ENCODE data around the gene SMARCD1.
A peak's percentile ranks its signal among the peaks of the same experiment; 100 is the strongest.
"Not testable (repeated sequence)": the region's sequence is repeated elsewhere in the genome, so short reads cannot be mapped to it uniquely, and the experiment has no call there.

Gene SMARCD1

DNA sequence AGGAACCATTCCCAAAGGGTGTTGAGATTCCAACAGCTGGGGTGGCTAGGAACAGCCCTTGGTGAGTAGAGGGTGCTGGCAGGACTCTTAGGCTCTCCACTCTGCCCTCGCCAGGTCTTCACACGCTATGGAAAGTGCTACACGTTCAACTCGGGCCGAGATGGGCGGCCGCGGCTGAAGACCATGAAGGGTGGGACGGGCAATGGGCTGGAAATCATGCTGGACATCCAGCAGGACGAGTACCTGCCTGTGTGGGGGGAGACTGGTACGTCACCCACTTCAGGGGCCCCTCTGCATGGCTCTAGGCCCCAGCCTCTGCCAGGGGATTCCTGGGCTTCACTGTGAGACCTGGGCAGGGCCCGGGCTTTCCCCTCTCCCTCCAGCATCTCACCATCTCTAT is 8.0 kb upstream of the SMARCD1 start:
- DNase-seq (ENCODE audit: low read depth): no peak

DNA sequence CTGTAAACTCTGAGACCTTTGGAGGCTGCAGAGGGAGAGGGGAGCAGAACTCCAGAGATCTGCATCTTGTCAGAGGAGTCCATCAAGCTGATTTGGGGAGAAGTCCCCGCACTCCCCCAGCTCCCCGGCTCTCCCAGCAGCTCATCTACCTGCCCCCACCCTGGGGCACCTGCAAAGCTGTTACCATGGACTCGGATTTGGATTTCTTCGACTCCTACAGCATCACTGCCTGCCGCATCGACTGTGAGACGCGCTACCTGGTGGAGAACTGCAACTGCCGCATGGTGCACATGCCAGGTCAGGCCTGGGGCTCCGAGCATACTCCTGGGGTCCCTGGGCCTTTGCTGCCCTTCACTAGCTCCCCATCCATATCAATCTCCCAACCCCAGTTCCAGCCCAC is 6.9 kb upstream of the SMARCD1 start:
- no peak for DNase-seq (ENCODE audit: low read depth)

DNA sequence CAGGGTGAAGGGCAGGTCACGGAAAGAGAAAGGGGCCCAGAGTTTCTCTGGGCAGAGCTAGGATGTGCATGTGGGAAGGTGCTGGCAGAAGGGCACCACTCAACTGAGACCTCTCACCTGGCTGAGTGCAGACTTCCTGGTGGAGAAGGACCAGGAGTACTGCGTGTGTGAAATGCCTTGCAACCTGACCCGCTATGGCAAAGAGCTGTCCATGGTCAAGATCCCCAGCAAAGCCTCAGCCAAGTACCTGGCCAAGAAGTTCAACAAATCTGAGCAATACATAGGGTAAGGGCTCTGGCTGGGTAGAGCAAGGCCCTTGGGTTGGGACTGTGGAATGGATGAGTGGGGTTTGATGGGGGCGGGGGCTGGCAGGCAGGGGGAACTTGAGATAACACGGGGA is 5.4 kb upstream of the SMARCD1 start:
- no peak for DNase-seq (ENCODE audit: low read depth)

DNA sequence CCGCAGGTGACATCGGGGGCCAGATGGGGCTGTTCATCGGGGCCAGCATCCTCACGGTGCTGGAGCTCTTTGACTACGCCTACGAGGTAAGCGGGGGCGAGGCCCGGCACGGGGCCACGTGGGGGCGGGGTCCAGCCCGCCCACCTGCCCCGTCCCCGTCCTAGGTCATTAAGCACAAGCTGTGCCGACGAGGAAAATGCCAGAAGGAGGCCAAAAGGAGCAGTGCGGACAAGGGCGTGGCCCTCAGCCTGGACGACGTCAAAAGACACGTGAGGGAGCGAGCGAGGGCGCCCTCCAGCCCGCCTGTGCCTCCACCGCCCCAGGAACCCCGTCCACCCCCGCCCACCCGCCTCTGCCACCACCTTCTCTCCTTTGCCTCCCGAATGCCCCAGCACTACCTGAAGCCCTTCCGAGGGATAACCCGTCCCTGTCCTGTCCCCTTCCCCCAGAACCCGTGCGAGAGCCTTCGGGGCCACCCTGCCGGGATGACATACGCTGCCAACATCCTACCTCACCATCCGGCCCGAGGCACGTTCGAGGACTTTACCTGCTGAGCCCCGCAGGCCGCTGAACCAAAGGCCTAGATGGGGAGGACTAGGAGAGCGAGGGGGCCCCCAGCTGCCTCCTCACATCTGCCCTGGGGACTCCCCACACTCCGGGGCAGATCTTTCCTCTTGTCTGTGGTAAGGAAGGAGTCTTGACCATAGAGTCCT is 3.9 kb upstream of the SMARCD1 start:
- no peak for DNase-seq (ENCODE audit: low read depth)

DNA sequence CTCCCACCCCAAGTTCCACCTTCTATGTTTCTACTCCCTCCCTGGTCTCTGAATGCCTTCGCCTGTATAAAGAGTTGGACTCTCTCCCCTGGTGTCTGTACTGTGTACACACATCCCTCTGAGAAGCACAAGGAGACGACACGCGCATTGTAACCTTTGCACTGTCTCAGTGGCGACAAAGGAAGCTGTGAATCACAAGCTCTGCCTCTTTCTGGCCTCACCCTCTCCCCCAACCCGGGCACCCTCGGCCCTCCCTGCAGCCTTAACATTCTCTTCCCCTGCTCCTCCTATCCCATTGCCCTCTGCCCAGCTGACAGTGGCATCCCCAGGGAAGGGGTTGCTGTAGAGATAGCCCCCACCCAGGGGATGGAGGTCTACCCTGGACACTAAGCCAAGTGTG is 2.5 kb upstream of the SMARCD1 start:
- no peak for DNase-seq (ENCODE audit: low read depth)

DNA sequence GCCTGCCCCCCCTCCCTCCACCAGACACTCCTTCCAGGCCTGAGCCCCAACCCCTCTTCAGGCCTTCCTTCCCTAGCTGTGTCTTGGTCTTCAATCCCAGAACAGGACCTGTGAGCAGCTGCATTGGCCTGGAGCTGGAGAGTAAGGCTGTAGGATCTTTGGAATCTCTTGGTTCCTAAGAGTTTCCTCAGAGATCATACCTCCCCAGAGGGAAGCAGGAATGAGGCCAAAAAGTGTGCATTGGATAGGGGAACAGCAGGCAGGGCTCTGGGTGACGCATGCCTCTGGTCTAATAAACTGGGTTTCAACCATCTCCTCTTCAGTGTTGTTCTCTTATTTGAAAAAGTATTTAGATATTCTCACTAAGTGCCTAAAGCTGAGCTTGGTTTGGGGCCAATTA is 1.8 kb upstream of the SMARCD1 start:
- DNase-seq (ENCODE audit: low read depth): no peak

DNA sequence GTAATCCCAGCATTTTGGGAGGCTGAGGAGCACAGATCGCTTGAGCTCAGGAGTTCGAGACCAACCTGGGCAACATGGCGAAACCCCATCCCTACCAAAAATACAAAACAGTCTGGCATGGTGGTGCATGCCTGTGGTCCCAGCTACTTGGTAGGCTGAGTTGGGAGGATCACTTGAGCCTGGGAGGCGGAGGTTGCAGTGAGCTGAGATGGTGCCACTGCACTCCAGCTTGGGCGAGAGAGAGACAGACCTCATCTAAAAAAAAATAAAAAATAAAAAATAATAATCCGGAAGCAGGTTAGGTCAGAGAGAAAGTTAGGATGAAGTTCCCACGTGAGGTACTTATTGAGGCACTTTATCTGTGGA is 750 bp upstream of the SMARCD1 start:
- DNase-seq (ENCODE audit: low read depth): not testable (repeated sequence)

DNA sequence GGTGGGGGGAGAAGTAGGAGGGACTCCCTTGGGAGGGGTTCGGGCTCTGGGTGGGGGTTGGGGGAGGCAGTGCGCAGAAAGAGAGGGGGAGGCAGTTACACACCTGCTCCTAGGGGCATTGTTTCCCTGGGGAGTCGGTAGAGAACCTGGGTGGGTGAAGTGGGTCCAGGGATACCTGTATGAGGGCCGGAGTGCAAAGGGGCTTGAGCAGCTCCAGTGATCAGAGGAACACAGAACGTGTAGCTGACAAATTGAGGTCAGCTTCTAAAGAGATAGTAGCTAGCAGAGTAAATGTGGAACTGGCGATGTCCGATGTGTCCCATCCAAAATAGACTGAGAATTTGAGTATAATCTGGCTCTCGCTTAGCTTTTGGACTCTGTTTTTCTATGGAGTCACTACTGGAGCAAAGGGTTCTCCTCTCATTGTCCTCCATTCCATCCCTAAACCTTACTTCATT is 502 bp downstream of the SMARCD1 start:
- no peak for DNase-seq (ENCODE audit: low read depth)

DNA sequence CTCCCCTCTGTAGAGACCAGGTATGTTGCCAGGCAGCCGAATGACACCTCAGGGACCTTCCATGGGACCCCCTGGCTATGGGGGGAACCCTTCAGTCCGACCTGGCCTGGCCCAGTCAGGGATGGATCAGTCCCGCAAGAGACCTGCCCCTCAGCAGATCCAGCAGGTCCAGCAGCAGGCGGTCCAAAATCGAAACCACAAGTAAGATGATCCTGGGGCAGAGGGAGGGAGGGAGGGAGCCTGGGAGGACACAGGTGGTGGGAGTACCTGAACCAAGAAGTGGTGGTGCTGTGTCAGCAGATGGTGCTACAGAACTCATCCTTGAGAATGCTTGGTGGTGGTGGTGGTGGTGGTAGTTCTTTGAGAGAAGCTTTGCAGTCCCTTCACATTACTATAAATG is 1.0 kb downstream of the SMARCD1 start:
- no peak for DNase-seq (ENCODE audit: low read depth)

DNA sequence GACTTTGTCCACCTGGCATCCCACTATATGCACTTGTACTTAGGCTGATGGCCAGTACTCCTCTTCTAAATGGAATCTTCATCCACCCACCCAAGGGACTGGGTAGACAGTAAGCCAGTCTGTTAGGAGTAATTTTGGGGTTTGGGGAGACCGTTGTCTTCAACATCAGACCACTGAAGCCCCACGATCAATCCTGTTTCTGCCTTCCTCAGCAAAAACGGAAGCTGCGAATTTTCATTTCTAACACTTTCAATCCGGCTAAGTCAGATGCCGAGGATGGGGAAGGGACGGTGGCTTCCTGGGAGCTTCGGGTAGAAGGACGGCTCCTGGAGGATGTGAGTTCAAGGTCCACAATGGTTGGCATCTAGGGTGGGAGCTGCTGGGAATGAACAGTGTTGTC is 2.0 kb downstream of the SMARCD1 start:
- no peak for DNase-seq (ENCODE audit: low read depth)

DNA sequence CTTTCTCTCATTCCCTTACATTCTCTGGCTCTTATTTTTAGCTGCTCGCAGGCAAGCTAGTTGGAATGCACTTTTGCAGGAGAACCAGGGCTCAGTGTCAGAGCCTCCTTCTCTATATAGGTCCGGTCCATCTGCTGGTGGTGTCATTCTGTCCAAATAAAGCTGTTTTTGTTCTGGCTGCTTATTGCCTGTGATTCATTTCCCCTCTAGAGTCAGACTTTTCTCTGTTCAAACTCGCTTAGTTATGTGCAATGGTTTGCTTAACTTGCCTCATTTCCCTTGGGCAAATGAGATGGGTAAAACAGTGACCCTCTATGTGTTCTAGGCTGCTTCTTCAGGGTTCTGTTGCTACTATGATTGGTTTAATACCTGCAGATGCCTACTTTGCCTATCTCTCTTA is 2.9 kb downstream of the SMARCD1 start:
- DNase-seq (ENCODE audit: low read depth): no peak

DNA sequence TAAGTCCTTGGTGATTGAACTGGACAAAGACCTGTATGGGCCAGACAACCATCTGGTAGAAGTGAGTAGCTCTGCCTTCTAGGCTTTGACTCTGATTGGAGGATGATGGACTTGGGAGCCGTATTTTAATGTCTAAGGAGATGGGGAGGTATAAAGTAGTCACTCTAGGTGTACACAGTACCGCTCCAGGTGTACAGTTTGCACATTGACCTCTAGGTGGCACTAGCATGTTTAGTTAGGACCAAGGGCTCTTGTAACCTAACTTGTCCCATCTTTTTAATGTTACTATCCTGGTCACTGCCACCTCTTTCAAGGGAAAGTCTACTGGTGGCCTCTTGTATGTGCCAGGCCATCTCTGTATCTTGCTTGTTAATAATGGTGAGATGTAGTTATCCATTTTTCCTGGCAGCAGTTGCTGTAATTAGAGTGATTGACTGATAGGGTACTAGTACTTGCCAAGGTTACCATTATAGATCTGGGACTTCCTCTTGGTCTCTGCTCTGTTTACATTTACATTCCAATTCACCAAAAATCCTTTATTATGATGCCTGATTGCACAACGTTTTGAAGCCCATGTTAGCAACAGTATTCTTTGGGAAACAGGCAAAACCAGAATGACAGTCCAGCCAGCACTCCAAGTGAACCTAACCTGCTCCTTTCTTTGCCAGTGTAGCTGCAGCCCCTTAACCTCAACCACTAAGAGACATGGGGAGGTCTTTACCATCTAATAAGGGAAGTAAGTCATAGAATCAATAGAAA is 3.6 kb downstream of the SMARCD1 start:
- DNase-seq (ENCODE audit: low read depth): peak; percentile 39

DNA sequence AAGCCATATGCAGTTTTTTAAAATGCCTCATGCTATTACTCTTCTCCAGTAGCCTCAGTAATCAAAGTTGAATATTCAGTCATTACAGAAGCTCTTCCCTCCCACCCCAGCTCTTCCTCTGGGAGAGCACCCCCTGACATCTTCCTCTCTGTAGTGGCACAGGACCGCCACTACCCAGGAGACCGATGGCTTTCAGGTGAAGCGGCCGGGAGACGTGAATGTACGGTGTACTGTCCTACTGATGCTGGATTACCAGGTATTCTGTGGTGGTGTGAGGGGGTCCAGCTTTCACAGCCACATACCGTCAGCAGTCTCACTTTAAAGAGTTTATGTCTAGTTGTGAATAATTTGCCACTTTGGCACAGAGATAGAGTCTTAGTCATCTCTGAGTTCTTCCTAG is 4.6 kb downstream of the SMARCD1 start:
- no peak for DNase-seq (ENCODE audit: low read depth)

DNA sequence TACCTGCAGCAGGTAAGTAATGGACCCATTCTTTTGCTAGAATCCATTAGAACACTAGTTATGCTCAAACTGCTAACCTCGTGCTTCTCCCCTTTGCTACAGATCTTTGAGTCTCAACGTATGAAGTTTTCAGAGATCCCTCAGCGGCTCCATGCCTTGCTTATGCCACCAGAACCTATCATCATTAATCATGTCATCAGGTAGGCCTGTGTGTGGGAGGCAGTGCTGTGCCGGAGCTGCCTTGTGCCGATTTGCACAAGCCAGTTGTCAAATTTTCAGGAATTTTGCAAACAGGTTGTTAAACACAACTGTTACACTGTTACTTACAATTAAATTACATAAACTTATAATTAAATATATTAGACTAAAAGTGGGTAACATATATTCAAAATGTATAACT is 5.2 kb downstream of the SMARCD1 start:
- no peak for DNase-seq (ENCODE audit: low read depth)

DNA sequence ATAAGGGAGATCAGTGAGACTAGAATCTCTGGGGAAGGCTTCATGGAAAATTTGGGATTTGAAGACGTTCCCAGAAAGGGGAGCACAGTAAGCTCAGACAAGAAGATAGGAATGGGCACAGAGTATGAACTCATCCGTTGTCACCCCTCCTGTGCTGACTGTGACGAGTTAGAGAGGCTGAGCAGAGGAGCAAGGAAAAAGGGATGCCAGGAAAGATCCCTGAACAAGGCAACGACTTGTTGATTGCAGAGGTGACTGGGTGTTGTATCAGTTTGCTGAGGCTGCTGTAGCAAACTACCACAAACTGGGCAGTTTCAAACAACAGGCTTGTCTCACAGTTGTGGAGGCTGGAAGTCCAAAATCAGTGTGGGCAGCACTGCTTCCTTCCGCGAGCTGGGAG is 12.8 kb downstream of the SMARCD1 start:
- DNase-seq (ENCODE audit: low read depth): no peak

DNA sequence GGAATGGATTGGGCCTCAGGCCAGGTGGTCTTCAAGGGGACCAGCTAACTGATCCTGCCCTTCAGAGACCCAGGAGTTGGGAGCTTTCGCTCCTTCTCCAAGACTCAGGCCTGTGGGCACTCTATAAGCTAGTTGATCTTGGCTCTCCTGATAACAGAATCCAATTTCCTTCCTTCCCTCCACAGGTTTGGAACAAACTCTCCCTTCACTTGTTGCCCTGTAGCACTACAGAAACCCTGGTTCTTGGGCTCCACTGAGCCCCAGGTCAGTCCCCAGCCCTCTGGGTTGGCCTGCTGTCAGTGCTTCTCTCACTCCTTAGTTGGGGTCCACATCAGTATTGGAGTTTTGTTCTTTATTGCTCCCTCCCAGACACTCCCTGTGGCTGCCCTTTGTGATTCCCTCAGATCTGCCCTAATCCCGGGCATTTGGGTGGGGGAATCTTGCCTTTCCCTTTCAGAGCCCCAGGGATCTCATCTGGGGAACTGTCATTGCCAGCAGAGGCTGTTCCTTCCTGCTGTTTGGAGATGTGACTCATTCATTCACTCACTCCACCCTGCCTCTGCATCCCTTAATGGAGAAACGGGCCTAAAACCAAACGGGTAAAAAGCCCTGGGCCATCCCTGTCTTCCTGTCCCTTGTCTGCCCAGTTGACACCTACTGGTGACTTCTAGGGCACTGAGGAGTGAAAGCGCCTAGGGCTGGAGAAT is 14.3 kb downstream of the SMARCD1 start:
- DNase-seq (ENCODE audit: low read depth): no peak

DNA sequence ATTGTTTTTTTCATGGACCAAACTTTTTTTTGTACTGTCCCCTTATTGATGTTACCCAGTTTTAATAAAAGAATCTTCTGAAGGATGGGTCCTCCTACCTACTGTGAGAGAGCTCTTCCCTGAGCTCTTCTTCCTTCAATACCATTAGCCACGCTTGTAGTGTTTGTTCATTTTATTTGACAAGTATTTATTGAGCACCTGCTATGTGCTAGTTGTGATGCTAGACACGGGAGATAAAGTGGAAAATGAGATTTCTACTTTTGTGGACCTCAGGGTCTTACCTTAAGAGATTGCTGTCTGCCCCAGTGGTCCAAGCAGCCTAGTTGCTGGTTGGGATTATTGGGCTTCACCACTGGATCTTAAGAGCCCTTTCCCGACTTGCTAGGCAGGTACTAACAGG is 15.4 kb downstream of the SMARCD1 start:
- DNase-seq (ENCODE audit: low read depth): no peak

DNA sequence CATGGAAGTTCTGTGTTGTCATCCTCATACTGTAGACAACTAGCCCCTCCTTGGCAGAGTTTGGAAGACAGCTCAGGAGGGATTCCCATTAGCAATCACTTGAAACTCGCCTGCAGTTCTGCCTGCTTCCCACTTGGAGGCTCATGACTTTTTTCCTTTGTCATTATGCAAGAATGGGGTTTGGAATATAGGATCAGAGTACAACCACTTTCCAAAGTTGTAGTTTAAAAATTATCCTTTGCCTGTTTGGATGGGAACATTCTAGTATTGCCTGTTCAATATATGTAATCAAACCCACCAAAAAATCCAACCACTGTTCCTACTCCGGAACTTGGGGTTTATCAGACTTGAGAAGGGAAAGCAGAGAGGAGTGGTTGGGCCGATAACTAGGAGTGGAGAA is 16.5 kb downstream of the SMARCD1 start:
- no peak for DNase-seq (ENCODE audit: low read depth)

DNA sequence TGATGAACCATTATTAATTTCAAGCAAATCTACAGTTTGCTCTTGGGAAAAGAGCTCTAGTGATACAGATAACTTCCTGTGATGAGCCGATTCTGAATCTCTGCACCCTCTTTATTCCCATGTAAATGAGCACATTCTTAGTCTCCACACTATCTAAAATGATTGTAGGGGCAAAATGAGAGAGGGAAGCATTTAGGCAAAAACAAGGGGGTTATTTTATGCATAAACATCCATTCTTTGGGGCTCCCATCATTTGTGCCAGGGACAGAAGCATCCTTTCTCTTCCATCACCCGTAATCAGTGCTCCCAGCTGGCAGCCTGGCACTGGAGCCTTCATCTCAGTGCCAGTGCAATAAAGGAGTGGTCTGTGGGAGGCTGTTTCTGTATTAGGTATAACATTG is 17.0 kb downstream of the SMARCD1 start:
- DNase-seq (ENCODE audit: low read depth): no peak

DNA sequence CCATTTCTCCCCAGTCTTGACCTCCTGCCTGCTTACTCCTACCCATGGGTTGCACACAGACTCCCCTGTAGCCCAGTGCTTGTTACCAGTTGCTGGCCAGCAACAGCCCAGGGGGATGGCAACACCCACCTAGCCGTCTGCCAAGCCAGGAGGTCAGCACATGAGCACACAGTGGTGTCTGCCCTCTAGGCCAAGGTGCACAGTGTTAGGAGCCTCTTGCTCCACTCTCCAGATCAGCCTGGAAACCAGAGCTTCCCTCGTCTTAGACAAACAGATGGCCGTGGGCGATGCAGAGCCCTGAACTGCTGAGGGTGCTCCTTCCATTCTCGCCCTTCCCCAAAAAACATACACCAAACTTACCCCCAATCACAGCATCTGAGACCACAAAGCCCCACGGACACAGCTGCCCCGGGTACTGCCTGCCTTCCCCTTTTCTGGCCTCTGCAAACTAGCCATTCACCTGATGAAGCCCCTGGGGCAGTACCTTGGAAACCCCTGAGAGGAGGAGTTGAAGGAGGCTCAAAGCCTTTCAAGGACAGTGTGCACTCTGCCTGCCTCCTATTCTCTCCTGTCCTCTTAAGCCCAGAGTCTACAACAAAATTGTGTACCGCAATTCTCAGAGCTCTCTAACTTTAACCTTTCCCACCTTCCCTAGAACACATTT is 17.6 kb downstream of the SMARCD1 start:
- no peak for DNase-seq (ENCODE audit: low read depth)

DNA sequence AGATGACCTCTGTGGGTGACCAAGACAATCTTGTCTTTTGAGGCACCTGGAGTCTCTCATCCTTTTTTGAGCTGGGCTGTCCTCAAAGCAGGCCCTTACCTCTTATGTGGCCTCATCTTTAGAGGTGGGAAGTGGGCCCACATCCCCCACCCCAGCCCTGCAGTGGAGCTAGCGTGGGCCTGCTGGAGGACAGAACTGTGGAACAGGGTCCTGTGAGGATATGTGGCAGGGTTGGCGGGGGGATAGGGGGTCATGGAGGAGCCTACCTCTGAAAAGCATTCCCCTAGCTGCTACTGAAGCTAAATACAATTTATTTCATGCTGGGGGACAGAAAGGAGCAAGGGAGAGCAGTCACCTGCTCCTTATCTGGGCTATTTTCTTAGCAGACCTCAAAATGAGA is 18.2 kb downstream of the SMARCD1 start:
- no peak for DNase-seq (ENCODE audit: low read depth)

DNA sequence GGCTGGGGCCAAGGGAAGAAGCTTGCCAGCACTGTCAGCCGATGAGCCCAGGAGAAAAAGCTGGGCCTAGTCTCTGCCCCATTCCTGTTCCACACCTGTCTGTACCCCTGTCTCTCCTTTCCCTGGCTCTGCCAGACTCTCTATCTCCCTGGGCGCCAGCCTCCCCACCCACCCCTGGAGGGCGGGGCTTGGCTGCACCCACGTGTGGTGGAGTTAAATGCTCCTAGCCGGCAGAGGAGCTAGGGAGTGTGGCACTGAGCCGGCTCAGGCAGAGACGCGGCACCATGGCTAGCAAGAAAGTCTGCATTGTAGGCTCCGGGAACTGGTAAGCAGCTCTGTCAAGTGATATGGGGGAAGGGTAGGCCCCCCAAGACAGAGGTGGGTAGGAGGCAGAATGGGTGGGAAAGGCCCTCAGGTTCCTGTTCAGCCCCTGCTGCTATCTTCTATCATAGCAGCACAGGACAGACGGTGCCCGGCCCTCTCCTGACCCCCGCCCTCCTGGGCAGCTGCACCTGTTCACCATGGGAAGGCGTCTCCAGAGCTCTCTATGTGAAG is 18.7 kb downstream of the SMARCD1 start, which contains the start of gene GPD1:
Gene GPD1 (plus strand): TSS at position 242 of the 555 bp plus-strand sequence. CDS start 43 bp downstream, at position 285.
- DNase-seq (ENCODE audit: low read depth): no peak

All from stimulated activated CD8-positive, alpha-beta memory T cell treated with anti-CD3 and anti-CD28 coated beads, Interleukin-12 subunit alpha, Interleukin-12 subunit beta, amount 100 ng/mL, for 1 hour (primary cell).